Measurements from ENCODE around the gene RASSF5.
"Not testable (repeated sequence)": the region's sequence is repeated elsewhere in the genome, so short reads cannot be mapped to it uniquely, and the experiment has no call there.

The RASSF5 gene

DNA sequence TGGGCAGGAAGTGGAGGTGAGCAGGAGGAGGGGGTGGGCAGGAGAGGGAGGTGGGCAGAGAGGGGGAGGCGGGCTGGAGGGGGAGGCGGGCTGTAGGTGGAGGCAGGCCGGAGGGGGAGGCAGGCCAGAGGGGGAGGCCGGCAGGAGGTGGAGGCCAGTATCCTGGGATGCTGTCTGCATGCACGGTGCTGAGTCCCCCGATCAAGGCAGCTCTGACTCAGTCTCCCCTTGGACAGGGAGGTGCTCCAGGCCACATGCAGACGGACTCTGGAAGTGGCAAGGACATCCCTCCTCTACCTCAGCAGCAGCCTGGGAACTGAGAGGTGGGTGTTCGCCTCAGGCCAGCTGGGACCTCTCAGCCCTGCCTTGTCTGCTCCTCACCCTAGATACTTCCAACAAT, 27.1 kb upstream of the RASSF5 start:
- DNase-seq (ENCODE audit: low read depth), result no peak
- no peak overlapping the region for H3K4me3 ChIP-seq (ENCODE audit: low read length)
- TF ChIP-seq, protein P1, sequence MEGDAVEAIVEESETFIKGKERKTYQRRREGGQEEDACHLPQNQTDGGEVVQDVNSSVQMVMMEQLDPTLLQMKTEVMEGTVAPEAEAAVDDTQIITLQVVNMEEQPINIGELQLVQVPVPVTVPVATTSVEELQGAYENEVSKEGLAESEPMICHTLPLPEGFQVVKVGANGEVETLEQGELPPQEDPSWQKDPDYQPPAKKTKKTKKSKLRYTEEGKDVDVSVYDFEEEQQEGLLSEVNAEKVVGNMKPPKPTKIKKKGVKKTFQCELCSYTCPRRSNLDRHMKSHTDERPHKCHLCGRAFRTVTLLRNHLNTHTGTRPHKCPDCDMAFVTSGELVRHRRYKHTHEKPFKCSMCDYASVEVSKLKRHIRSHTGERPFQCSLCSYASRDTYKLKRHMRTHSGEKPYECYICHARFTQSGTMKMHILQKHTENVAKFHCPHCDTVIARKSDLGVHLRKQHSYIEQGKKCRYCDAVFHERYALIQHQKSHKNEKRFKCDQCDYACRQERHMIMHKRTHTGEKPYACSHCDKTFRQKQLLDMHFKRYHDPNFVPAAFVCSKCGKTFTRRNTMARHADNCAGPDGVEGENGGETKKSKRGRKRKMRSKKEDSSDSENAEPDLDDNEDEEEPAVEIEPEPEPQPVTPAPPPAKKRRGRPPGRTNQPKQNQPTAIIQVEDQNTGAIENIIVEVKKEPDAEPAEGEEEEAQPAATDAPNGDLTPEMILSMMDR (IDR thresholded peaks at IDR 0.05; ENCODE audit: insufficient read depth, low read depth, low read length, missing control alignments), result no peak

- TF ChIP-seq, protein P1 (IDR thresholded peaks at IDR 0.05; ENCODE audit: insufficient read depth, low read depth, low read length, missing control alignments), result peak; percentile 2
- DNase-seq (ENCODE audit: low read depth), result peak; percentile 93
- no peak overlapping the region for H3K4me3 ChIP-seq (ENCODE audit: low read length)
These were observed 24.7 kb upstream of the RASSF5 start for GRCh38 chr1:206482611-206483010.

GRCh38 chr1:206483864-206484263, 23.5 kb upstream of the RASSF5 start:
- DNase-seq (ENCODE audit: low read depth); H3K4me3 ChIP-seq (ENCODE audit: low read length): not testable (repeated sequence)

DNA sequence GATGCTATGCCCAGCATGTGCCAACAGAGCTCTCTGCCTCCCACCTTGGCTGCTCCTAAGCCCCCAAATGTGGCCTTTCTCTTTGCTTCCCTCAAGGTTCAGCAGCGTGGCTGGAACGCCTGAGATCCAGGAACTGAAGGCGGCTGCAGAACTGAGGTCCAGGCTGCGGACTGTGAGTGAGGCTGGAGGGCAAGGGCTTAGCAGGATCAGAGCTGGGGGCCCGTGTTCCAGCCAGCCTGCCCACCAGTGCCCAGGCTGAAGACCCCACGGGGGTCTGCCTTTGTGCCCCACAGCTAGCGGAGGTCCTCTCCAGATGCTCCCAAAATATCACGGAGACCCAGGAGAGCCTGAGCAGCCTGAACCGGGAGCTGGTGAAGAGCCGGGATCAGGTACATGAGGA, 22.4 kb upstream of the RASSF5 start:
- no peak for DNase-seq (ENCODE audit: low read depth)
- TF ChIP-seq, protein P1 (IDR thresholded peaks at IDR 0.05; ENCODE audit: insufficient read depth, low read depth, low read length, missing control alignments), result no peak
- H3K4me3 ChIP-seq (ENCODE audit: low read length), result no peak overlapping the region

DNA sequence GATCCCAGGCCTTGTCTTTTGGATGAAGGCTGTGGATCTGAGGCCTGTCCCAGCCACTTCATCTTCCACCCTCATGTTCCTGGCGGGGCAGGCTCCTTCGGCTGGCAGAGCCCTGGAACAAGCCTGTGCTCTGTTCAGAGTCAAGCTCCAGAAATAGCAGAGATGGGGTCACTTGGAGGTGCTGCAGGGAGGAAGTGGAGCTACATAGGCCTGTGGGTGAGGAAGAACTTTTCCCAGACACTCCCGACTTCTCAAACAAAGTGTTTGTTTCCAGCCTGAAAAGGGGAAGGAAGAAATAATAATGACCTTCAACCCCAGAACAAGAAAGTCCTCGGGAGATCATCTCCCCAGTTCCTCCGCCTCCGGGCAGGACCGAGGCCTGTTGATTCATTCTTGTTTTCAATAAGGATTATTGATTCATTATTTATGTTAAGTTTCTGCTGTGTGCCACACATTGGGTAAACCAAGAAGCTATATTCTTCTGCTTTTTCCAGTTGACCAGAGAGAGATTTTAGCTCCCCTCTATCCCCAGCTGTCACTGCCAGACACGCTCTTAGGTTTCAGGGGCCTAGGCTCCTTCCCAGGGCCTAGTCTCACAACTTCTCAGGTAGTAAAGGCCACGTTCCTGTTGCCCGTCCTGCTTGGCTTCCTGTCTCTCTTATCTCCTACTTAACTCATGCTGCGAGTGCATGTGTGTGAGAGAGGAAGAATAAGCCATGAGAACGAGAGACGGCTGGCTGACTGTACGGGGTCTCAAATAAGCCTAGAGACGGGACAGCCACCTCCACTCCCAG, 20.1 kb upstream of the RASSF5 start:
- no peak overlapping the region for H3K4me3 ChIP-seq (ENCODE audit: low read length)
- DNase-seq (ENCODE audit: low read depth), result no peak
- TF ChIP-seq, protein P1 (IDR thresholded peaks at IDR 0.05; ENCODE audit: insufficient read depth, low read depth, low read length, missing control alignments), result no peak

DNA sequence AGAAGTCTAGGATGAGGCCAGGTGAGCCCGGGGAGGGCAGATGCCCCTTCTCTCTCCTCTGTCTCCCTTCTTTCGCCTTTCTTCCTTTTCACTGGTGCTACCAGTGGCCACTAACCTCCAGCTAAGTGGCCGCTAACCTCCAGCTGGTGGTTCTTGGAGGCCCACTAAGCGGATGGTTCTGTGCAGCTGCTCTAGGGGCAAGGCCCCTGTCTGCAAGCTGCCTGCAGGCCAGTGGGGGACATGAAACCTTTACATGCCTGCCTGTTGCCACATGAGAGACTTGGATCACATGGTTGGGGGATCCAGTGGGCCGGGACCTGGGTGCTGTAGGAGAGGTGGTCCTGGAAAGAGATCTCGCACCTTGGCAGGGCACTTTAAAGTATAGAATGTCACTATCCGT, 19.4 kb upstream of the RASSF5 start:
- no peak overlapping the region for H3K4me3 ChIP-seq (ENCODE audit: low read length)
- DNase-seq (ENCODE audit: low read depth), result no peak
- TF ChIP-seq, protein P1 (IDR thresholded peaks at IDR 0.05; ENCODE audit: insufficient read depth, low read depth, low read length, missing control alignments), result no peak

GRCh38 chr1:206488466-206488865, 18.9 kb upstream of the RASSF5 start:
- H3K4me3 ChIP-seq (ENCODE audit: low read length), result no peak overlapping the region
- TF ChIP-seq, protein P1 (IDR thresholded peaks at IDR 0.05; ENCODE audit: insufficient read depth, low read depth, low read length, missing control alignments), result no peak
- no peak for DNase-seq (ENCODE audit: low read depth)

Data from epithelial cell of esophagus (primary cell).